Kidney (tissue), 14 donors: ENCODE data around the gene ERBB4. TPM values are rescaled to one million over a fixed set of nuclear protein-coding genes. Genes with fewer than 3 reads are reported as not detected.

Experiments
- DNase-seq, 5 donors: peaks; one replicate each; pipeline ENCODE4 v3.0.0-alpha.2; 2013 to 2020
- FAIRE-seq: peaks from 2 replicates; lab custom pipeline; 2012; peaks lifted over from hg19 to GRCh38; lab: Jason Lieb, UNC
- H3K27ac ChIP-seq, 2 donors: one replicate each; pipeline ENCODE4 v1.7.0; 2013; ENCODE audit warnings: low read depth in 2 of 2, low read length in 2 of 2, inconsistent platforms in 1 of 2
- H3K27me3 ChIP-seq: one replicate; pipeline ENCODE4 v1.7.1; 2013; ENCODE audit warnings: low read length, inconsistent platforms; ENCODE audit not compliant: control insufficient read depth, insufficient read depth
- H3K36me3 ChIP-seq, 3 donors: one replicate each; pipeline versions ENCODE4 v1.7.0 to v1.7.1; 2013; ENCODE audit warnings: low read length in 3 of 3, control low read depth in 1 of 3, inconsistent platforms in 1 of 3; ENCODE audit not compliant: insufficient read depth in 3 of 3, control insufficient read depth in 2 of 3
- H3K4me1 ChIP-seq, 3 donors: one replicate each; pipeline versions ENCODE4 v1.7.0 to v1.7.1; 2013; ENCODE audit warnings: low read length in 3 of 3, inconsistent platforms in 1 of 3, low read depth in 1 of 3; ENCODE audit not compliant: control insufficient read depth in 2 of 3, insufficient read depth in 2 of 3
- H3K4me3 ChIP-seq, 3 donors: one replicate each; pipeline versions ENCODE4 v1.7.0 to v1.8.1; 2013; ENCODE audit warnings: low read length in 3 of 3, control low read depth in 1 of 3, inconsistent platforms in 1 of 3
- H3K9ac ChIP-seq, 3 donors: one replicate each; pipeline versions ENCODE4 v1.7.0 to v1.7.1; 2013; ENCODE audit warnings: low read length in 3 of 3, control low read depth in 1 of 3, inconsistent platforms in 1 of 3
- H3K9me3 ChIP-seq, 3 donors: one replicate each; pipeline versions ENCODE4 v1.7.0 to v1.7.1; 2013; ENCODE audit warnings: low read length in 3 of 3, control low read depth in 1 of 3, inconsistent platforms in 1 of 3; ENCODE audit not compliant: control insufficient read depth in 2 of 3, insufficient read depth in 1 of 3
- intact Hi-C: fragments of 100-400 bp; cut with DNase I; formaldehyde crosslinking; loops from one replicate; pipeline ENCODE4 v1.11.1; 2022
- polyA plus RNA-seq: library from polyadenylated mRNA; stranded (reverse); fragments of 350-450 nt; fragmentation: Illumina TruSeq; extraction: RNeasy Lipid Tissue Mini Kit (QIAGEN cat#74804); gene quantifications from one replicate; pipeline ENCODE4 v1.2.3, GENCODE V29; 2014; ENCODE audit warnings: low read depth, low replicate concordance; ENCODE audit not compliant: insufficient read depth
- total RNA-seq: library from RNA; stranded (reverse); fragmentation: NEBNext Ultra II Directional; extraction: Animal tissue kit (Norgen Biotek cat#: 25700); gene quantifications from one replicate; pipeline ENCODE4 v1.2.1, GENCODE V29; 2021
- TF ChIP-seq, protein P1 (sequence below): IDR thresholded peaks from 3 replicates; pipeline ENCODE4 v1.5.1; 2012; ENCODE audit warnings: mild to moderate bottlenecking, moderate library complexity, borderline replicate concordance; ENCODE audit not compliant: insufficient read depth; ENCODE audit errors: extremely low read depth
- donor health status: control.
- donor health status: control.
- donor health status: control.
- donor health status: control.
- donor health status: control.
- donor health status: DM: yes; HTN: yes; CAD: no.
- donor health status: Normal renal cell carcinoma (clear cell type).

Gene ERBB4
- total and polyA plus RNA-seq, 2 donors from 2014 or later = 3.9 to 152 TPM

DNA sequence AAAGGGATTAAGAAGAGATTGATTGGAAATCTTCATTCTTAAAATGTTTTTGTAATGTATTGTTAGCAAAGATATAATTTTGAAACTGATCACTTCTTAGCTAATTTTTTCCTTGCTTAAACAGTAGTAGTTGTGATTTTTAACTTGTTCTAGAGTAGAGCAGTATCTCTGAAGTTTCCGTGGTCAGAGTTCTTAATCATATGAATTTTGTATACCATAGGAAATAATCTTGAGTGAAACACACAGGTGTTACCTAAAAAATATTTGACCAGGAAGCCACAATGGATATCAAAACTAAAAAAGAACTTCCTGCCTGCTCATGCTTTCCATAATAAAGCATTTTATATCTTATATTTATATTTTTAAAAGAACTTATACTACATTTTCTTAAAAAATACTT is 907.1 kb downstream of the ERBB4 start:
- no peak overlapping the region for H3K9ac ChIP-seq
- intact Hi-C loops = no loop called here
- H3K9me3 ChIP-seq = no peaks in the 10 kb centered on the region
- no peak for DNase-seq
- TF ChIP-seq, protein P1, sequence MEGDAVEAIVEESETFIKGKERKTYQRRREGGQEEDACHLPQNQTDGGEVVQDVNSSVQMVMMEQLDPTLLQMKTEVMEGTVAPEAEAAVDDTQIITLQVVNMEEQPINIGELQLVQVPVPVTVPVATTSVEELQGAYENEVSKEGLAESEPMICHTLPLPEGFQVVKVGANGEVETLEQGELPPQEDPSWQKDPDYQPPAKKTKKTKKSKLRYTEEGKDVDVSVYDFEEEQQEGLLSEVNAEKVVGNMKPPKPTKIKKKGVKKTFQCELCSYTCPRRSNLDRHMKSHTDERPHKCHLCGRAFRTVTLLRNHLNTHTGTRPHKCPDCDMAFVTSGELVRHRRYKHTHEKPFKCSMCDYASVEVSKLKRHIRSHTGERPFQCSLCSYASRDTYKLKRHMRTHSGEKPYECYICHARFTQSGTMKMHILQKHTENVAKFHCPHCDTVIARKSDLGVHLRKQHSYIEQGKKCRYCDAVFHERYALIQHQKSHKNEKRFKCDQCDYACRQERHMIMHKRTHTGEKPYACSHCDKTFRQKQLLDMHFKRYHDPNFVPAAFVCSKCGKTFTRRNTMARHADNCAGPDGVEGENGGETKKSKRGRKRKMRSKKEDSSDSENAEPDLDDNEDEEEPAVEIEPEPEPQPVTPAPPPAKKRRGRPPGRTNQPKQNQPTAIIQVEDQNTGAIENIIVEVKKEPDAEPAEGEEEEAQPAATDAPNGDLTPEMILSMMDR = no peak
- H3K27me3 ChIP-seq = no peaks in the 10 kb centered on the region
- no peak for FAIRE-seq
- H3K4me3 ChIP-seq = no peak overlapping the region
- no peaks in the 10 kb centered on the region for H3K36me3 ChIP-seq
- H3K27ac ChIP-seq = no peak overlapping the region
- no peaks in the 10 kb centered on the region for H3K4me1 ChIP-seq

DNA sequence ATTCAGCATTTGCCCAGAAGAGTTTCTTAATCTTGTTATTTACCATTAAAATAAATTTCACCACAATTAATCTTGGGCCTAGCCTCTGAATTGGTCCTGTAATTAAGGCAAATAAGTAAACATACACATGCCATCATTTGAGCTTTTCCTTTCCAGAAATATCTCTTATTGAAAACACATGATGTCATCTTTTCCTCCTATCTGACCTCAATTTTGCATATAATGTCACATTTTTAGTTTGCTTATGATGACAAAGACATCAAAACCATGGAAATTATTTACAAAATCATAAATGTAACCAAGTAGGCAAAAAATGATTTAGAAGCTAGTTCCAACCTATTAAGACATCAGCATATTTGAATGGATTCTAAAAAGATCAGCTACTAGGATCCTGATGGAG is 915.5 kb downstream of the ERBB4 start:
- Histone ChIP-seq H3K4me3 (no peak overlapping the region), H3K27ac (no peak overlapping the region), H3K27me3 (no peaks in the 10 kb centered on the region), H3K4me1 (no peaks in the 10 kb centered on the region), H3K36me3 (no peaks in the 10 kb centered on the region), H3K9ac (no peak overlapping the region), H3K9me3 (no peaks in the 10 kb centered on the region)
- DNase-seq (no peak), FAIRE-seq (no peak)
- TF ChIP-seq, protein P1 = no peak
- intact Hi-C loops = no loop called here

GRCh38 chr2:211620986-211621385 is 917.6 kb downstream of the ERBB4 start:
- intact Hi-C loops = no loop called here
- H3K36me3 ChIP-seq = no peaks in the 10 kb centered on the region
- H3K27ac ChIP-seq = no peak overlapping the region
- TF ChIP-seq, protein P1 = no peak
- H3K9me3 ChIP-seq = no peaks in the 10 kb centered on the region
- DNase-seq = no peak
- no peaks in the 10 kb centered on the region for H3K27me3 ChIP-seq
- H3K4me3 ChIP-seq = no peak overlapping the region
- H3K9ac ChIP-seq = no peak overlapping the region
- H3K4me1 ChIP-seq = no peaks in the 10 kb centered on the region
- FAIRE-seq = no peak

DNA sequence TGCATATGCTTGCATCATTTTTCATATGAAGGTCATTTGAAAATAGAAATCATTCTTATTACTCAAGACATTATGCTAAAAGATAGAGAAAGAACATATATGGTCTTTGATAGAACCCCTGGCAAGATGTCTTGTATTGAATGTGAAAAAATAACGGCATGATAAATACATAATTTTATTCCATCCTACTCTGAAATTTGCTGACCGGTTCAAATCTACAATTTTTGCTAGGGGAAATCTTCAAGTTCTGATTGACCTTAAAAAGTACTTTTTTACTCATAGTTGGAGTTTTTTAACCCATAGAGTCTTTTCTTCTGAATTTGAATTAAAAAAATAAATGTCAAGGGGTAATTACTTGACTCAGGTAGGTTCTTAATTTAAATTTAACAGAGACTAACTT is 920.8 kb downstream of the ERBB4 start:
- Histone ChIP-seq H3K4me1 (no peaks in the 10 kb centered on the region), H3K9me3 (no peaks in the 10 kb centered on the region), H3K27me3 (no peaks in the 10 kb centered on the region), H3K36me3 (no peaks in the 10 kb centered on the region), H3K27ac (no peak overlapping the region), H3K4me3 (no peak overlapping the region), H3K9ac (no peak overlapping the region)
- no peak for FAIRE-seq
- TF ChIP-seq, protein P1 = no peak
- no peak for DNase-seq
- intact Hi-C loops = no loop called here
